CD4-positive, CD25-positive, alpha-beta regulatory T cell (primary cell): Measurements from ENCODE around the gene B4GALNT1. TPM values are rescaled to one million over a fixed set of nuclear protein-coding genes. Genes with fewer than 3 reads are reported as not detected.
"Not testable (repeated sequence)": the region's sequence is repeated elsewhere in the genome, so short reads cannot be mapped to it uniquely, and the experiment has no call there.

Experiments
- ATAC-seq, 2 donors: fragments of 150-1000 bp; cut with Tn5 transposase; one replicate each; pipeline ENCODE4 v1.10.0; 2021; ENCODE audit warnings: low read depth in 2 of 2, moderate number of reproducible peaks in 2 of 2, moderate library complexity in 1 of 2
- DNase-seq, 3 donors: peaks; one replicate each; pipeline versions ENCODE4 v3.0.0 to v3.0.0-alpha.2; 2012 to 2022; ENCODE audit warnings: mixed read lengths in 1 of 3
- H3K27ac ChIP-seq: one replicate; pipeline ENCODE4 v1.7.0; 2013; ENCODE audit warnings: mild to moderate bottlenecking, low read length; ENCODE audit not compliant: insufficient read depth, poor library complexity, severe bottlenecking
- H3K27me3 ChIP-seq: one replicate; pipeline ENCODE4 v1.7.0; 2013; ENCODE audit warnings: low read length; ENCODE audit not compliant: control insufficient read depth, insufficient read depth
- H3K36me3 ChIP-seq: one replicate; pipeline ENCODE4 v1.7.0; 2013; ENCODE audit warnings: mild to moderate bottlenecking, low read length, moderate library complexity; ENCODE audit not compliant: control insufficient read depth, insufficient read depth
- H3K4me1 ChIP-seq: 2 replicates; pipeline ENCODE4 v1.7.0; 2013; ENCODE audit warnings: mild to moderate bottlenecking, low read length; ENCODE audit not compliant: insufficient read depth, control insufficient read depth, poor library complexity, severe bottlenecking
- H3K4me3 ChIP-seq: one replicate; pipeline ENCODE4 v1.7.0; 2013; ENCODE audit warnings: low read depth, mild to moderate bottlenecking, low read length, moderate library complexity
- H3K9me3 ChIP-seq, 2 experiments: 1 replicate in 1 of 2; 2 replicates in 1 of 2; pipeline ENCODE4 v1.7.0; 2013; ENCODE audit warnings: low read length in 2 of 2, mild to moderate bottlenecking in 1 of 2, moderate library complexity in 1 of 2; ENCODE audit not compliant: control insufficient read depth in 2 of 2
- H3K27ac Mint-ChIP-seq, 3 donors: one replicate each; pipeline ENCODE4 v1.8.0; 2020 to 2022; ENCODE audit warnings: mild to moderate bottlenecking in 3 of 3, mixed read lengths in 3 of 3, moderate library complexity in 2 of 3
- H3K27me3 Mint-ChIP-seq: one replicate; pipeline ENCODE4 v1.8.0; 2022; ENCODE audit warnings: mild to moderate bottlenecking, mixed read lengths
- H3K36me3 Mint-ChIP-seq: one replicate; pipeline ENCODE4 v1.8.0; 2020; ENCODE audit warnings: mixed read lengths
- H3K4me1 Mint-ChIP-seq, 4 donors: one replicate each; pipeline ENCODE4 v1.8.0; 2020 to 2022; ENCODE audit warnings: mixed read lengths in 4 of 4, mild to moderate bottlenecking in 1 of 4
- H3K4me3 Mint-ChIP-seq, 4 donors: one replicate each; pipeline ENCODE4 v1.8.0; 2020 to 2022; ENCODE audit warnings: mild to moderate bottlenecking in 4 of 4, mixed read lengths in 4 of 4, moderate library complexity in 3 of 4
- H3K9me3 Mint-ChIP-seq, 7 donors: one replicate each; pipeline ENCODE4 v1.8.0; 2020 to 2022; ENCODE audit warnings: mixed read lengths in 7 of 7, mild to moderate bottlenecking in 3 of 7, moderate library complexity in 2 of 7
- polyA plus RNA-seq, 4 donors: library from polyadenylated mRNA; unstranded; fragments of 300-500 nt; fragmentation: Illumina TruSeq; gene quantifications; one replicate each; pipeline ENCODE4 v1.2.3, GENCODE V29; 2021
- total RNA-seq: library from RNA; stranded (reverse); gene quantifications from one replicate; pipeline ENCODE4 v1.2.3, GENCODE V29; 2022

The B4GALNT1 gene
- total and polyA plus RNA-seq, 5 donors from 2014 or later, result not detected

DNA sequence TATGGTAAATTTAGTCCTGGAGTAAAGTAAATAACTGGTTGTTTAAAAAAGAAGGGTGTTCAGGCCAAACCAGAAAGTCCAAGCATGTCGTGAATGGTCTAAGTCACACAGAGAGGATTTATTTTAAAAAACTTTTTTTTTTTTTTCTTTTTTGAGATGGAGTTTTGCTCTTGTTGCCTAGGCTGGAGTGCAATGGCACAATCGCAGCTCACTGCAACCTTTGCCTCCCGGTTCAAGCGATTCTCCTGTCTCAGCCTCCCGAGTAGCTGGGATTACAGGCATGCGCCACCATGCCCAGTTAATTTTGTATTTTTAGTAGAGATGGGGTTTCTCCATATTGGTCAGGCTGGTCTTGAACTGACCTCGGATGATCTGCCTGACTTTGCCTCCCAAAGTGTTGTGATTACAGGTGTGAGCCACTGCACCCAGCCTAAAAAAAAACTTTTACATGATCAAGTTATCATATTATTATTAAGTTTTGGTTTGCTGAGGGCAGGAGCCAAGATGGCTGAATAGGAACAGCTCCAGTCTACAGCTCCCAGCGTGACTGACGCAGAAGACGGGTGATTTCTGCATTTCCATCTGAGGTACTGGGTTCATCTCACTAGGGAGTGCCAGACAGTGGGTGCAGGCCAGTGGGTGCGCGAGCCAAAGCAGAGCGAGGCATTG, 13.1 kb upstream of the B4GALNT1 start:
- H3K4me3 ChIP-seq, H3K27me3 Mint-ChIP-seq, H3K4me1 ChIP-seq, H3K9me3 Mint-ChIP-seq, H3K36me3 Mint-ChIP-seq, DNase-seq, H3K27ac Mint-ChIP-seq, H3K4me3 Mint-ChIP-seq, H3K27me3 ChIP-seq, H3K27ac ChIP-seq, H3K4me1 Mint-ChIP-seq, H3K36me3 ChIP-seq, ATAC-seq, H3K9me3 ChIP-seq: not testable (repeated sequence)

DNA sequence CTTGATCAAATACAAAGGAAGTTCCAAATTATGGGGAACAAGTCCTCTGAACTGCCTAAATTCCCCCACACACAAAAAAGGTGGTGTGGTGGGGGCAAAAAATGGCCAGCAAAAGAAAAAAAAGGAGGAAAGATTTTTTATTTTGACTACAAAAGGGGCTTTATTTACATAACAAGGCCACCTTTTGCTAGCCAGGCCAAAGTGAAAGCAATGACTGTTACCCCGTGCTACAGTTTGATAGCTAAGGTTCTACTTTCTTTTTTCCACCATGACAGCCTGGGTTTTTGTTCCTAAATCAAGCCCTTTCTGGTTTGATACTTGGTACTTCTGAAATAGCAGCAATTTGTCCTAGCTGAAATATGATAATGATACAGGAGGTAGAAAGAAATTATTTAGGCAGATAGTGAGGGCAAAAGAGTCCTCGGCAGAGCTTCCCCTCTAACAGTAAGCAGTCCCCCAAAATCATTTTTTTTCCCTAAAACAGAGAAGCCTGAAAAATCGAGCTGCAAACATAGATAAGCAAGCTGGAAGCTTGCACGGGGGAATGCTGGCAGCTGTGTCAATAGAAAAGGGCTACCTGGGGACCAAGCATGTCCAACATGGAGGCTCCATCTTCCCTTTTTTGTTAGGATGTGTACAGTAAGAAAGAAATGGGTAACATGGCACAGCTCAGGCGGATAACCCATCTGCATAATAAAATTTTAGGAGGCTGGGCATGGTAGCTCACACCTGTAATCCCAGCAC, 8.9 kb upstream of the B4GALNT1 start:
- DNase-seq (no peak), ATAC-seq (no peak)
- H3K36me3 Mint-ChIP-seq, result no peaks in the 10 kb centered on the region
- H3K27me3 ChIP-seq, result peaks cover 7% of the 10 kb centered on the region
- peaks cover 0 to 3% (median 0%) of the 10 kb centered on the region in 7 donors for H3K9me3 Mint-ChIP-seq
- H3K4me1 ChIP-seq, result no peaks in the 10 kb centered on the region
- no peaks in the 10 kb centered on the region for H3K36me3 ChIP-seq
- peaks cover 0 to 3% of the 10 kb centered on the region in 2 experiments for H3K9me3 ChIP-seq
- no peak overlapping the region for H3K4me3 ChIP-seq
- no peak overlapping the region for H3K27ac Mint-ChIP-seq
- H3K4me1 Mint-ChIP-seq, result no peaks in the 10 kb centered on the region
- no peak overlapping the region for H3K27ac ChIP-seq
- H3K4me3 Mint-ChIP-seq, result no peak overlapping the region
- peaks cover 47% of the 10 kb centered on the region for H3K27me3 Mint-ChIP-seq

DNA sequence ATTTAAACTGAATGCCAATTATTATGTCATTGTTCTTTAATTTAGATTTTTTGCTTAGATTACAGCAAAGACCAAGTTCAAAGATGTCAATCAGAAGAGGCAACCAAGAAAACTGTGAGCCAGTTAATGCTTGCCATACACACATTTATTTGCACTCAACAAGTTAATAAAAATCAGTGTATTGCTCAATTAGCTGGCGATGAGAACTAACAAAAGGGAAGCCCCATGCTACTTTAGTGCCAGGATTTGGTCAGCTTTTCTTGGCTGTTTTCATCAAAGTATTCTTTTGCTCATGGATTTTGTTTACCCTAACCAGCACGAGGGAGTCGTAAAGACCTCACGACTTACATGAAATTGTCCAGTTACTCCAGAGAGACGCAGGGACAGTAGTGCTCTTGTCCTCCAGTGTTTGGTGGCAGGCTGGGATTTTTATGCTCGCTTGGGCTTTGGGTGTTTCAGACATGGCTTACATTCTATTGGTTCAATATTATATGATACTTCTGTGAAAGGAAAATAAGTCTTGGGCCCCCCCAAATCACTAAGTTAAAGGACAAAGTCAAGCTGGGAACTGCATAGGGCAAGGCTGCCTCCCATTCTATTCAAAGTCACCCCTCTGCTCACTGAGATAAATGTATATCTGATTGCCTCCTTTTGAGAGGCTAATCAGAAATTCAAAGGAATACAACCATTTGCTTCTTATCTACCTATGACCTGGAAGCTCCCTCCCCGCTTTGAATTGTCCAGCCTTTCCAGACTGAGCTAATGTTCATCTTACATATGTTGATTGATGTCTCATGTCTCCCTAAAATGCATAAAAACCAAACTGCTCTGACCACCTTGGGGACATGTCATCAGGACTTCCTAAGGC, 7.4 kb upstream of the B4GALNT1 start:
- no peaks in the 10 kb centered on the region for H3K4me1 ChIP-seq
- no peaks in the 10 kb centered on the region for H3K36me3 ChIP-seq
- no peak for DNase-seq
- no peaks in the 10 kb centered on the region for H3K4me1 Mint-ChIP-seq
- peaks cover 0 to 3% (median 0%) of the 10 kb centered on the region in 7 donors for H3K9me3 Mint-ChIP-seq
- peaks cover 7% of the 10 kb centered on the region for H3K27me3 ChIP-seq
- no peak for ATAC-seq
- H3K4me3 Mint-ChIP-seq, result peak overlapping the region in 1 of 4 donors; percentile 5
- no peaks in the 10 kb centered on the region for H3K36me3 Mint-ChIP-seq
- H3K27me3 Mint-ChIP-seq, result peaks cover 48% of the 10 kb centered on the region
- H3K27ac Mint-ChIP-seq, result no peak overlapping the region
- H3K4me3 ChIP-seq, result no peak overlapping the region
- no peak overlapping the region for H3K27ac ChIP-seq
- H3K9me3 ChIP-seq, result peaks cover 0 to 3% of the 10 kb centered on the region in 2 experiments

DNA sequence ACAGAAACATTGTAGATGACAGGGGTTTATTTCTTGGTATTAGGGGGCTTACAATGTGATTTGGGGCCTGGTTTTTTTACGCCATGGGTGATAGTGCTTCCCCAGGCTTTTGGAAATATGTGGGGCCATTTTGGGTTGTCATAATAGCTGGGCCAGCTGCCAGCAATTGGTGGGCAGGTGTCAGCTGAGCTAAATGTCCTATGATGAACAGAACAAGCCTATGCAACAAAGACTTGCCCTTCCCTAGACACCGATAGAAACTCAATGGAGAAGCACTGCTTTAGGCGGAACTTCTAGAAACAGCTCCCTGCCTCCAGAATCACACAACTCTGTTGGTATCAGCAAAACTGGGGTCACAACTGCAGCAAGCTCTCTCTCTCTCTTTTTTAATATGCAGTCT, 5.1 kb upstream of the B4GALNT1 start:
- Histone ChIP-seq H3K27me3 (peaks cover 17% of the 10 kb centered on the region), H3K9me3 (no peaks in the 10 kb centered on the region), H3K4me3 (no peak overlapping the region), H3K4me1 (peaks cover 4% of the 10 kb centered on the region), H3K36me3 (no peaks in the 10 kb centered on the region), H3K27ac (no peak overlapping the region)
- Mint-ChIP-seq H3K9me3 (peaks cover 0 to 1% (median 0%) of the 10 kb centered on the region in 7 donors), H3K27me3 (peaks cover 66% of the 10 kb centered on the region), H3K4me1 (peaks cover 0 to 5% (median 2%) of the 10 kb centered on the region in 4 donors), H3K36me3 (no peaks in the 10 kb centered on the region), H3K27ac (no peak overlapping the region), H3K4me3 (no peak overlapping the region)
- ATAC-seq, result no peak
- DNase-seq, result no peak

DNA sequence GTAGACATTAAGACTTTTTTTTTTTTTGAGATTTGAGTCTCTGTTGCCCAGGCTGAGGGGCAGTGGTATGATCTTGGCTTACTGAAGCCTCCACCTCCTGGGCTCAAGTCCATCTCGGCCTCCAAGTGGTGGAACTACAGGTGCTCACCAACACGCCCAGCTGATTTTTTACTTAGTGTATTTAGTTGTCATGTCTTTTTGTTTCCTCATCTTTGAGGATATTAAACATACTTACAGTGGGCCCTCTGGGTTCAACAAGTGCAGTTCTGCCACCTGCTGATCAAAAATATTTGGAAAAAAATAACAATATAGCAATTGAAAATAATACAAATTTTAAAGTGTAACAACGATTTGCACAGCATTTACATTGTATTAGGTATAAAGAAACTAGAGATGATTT, 4.4 kb upstream of the B4GALNT1 start:
- H3K4me1 ChIP-seq, result peaks cover 12% of the 10 kb centered on the region
- peaks cover 68% of the 10 kb centered on the region for H3K27me3 Mint-ChIP-seq
- DNase-seq (no peak), ATAC-seq (no peak)
- H3K27ac Mint-ChIP-seq, result no peak overlapping the region
- no peak overlapping the region for H3K27ac ChIP-seq
- H3K36me3 ChIP-seq, result no peaks in the 10 kb centered on the region
- no peaks in the 10 kb centered on the region for H3K36me3 Mint-ChIP-seq
- no peaks in the 10 kb centered on the region for H3K9me3 ChIP-seq
- H3K27me3 ChIP-seq, result peaks cover 17% of the 10 kb centered on the region
- H3K4me3 ChIP-seq, result no peak overlapping the region
- no peak overlapping the region for H3K4me3 Mint-ChIP-seq
- H3K9me3 Mint-ChIP-seq, result peaks cover 0 to 1% (median 0%) of the 10 kb centered on the region in 7 donors
- H3K4me1 Mint-ChIP-seq, result peaks cover 0 to 6% (median 3%) of the 10 kb centered on the region in 4 donors

DNA sequence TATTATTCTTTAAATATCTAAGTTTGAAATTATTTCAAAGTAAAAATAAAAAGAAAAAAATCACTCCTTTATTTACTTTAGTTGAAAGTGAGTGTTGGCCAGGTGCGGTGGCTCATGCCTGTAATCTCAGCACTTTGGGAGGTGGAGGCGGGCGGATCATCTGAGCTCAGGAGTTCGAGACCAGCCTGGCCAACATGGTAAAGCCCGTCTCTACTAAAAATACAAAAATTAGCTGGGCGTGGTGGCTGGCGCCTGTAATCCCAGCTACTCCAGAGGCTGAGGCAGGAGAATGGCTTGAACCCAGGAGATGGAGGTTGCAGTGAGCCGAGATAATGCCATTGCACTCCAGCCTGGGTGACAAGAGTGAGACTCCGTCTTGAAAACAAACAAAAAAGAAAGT, 3.7 kb upstream of the B4GALNT1 start:
- H3K27ac Mint-ChIP-seq, DNase-seq, H3K36me3 ChIP-seq, H3K9me3 Mint-ChIP-seq, H3K4me1 Mint-ChIP-seq, ATAC-seq, H3K27ac ChIP-seq, H3K36me3 Mint-ChIP-seq, H3K4me3 ChIP-seq, H3K4me3 Mint-ChIP-seq, H3K9me3 ChIP-seq: not testable (repeated sequence)
- Histone ChIP-seq H3K4me1 (peaks cover 18% of the 10 kb centered on the region), H3K27me3 (peaks cover 17% of the 10 kb centered on the region)
- H3K27me3 Mint-ChIP-seq, result peaks cover 63% of the 10 kb centered on the region

DNA sequence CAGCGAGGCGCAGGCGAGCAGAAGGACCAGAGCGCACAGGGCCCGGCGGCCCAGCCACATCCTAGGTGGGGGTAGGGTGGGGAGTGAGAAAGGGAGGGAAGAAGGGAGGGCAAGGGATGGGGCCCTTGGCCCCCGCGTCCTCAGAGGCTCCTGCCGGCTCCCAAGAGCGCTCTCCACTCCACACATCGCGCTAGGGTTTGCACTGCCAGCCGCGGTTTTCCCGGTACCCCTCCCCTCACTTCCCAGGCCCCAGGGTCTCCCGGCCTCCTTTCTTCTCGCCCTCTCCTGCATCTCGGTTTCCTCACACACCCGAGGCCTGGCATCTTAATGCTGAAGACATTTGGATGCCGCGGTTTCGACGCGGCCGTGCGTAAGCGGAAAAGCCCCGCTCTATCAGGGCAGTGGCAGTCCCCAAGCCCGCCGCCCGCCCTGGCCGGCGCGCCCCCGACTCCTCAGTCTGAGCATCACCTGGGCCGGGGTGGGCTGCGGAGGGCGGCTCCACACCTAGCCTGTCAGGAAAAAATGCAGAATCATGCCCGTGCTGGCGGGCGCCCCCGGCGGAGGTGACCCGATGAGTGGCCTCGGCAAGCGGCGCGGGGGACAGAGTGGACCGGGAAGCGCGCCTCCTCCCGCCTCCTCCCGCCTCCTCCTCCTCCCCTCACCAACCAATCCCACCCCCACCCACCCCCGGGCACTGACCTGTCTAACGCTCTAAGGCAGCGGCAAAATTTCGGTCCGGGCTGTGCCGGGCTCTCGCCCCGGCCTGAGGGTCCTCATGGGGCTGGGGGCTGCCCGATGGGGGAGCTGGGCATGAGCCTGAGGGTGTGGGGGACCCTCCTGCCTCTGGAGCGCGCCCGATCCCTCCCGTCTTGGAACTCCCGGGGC, 686 bp downstream of the B4GALNT1 start:
- ATAC-seq (peak in 1 of 2 donors; percentile 14), DNase-seq (no peak)
- H3K27me3 Mint-ChIP-seq, result peaks cover 66% of the 10 kb centered on the region
- H3K4me3 Mint-ChIP-seq, result peak overlapping the region in 3 of 4 donors; percentile 1 to 69 (median 59)
- peaks cover 35% of the 10 kb centered on the region for H3K27me3 ChIP-seq
- no peaks in the 10 kb centered on the region for H3K36me3 ChIP-seq
- no peaks in the 10 kb centered on the region for H3K9me3 ChIP-seq
- peaks cover 0 to 3% (median 0%) of the 10 kb centered on the region in 7 donors for H3K9me3 Mint-ChIP-seq
- H3K4me3 ChIP-seq, result no peak overlapping the region
- H3K36me3 Mint-ChIP-seq, result no peaks in the 10 kb centered on the region
- H3K27ac Mint-ChIP-seq, result peak overlapping the region in 1 of 3 donors; percentile 69
- peaks cover 0 to 16% (median 7%) of the 10 kb centered on the region in 4 donors for H3K4me1 Mint-ChIP-seq
- H3K27ac ChIP-seq, result no peak overlapping the region
- peaks cover 29% of the 10 kb centered on the region for H3K4me1 ChIP-seq
